ENCODE measurements around the gene MYH6.

- TF ChIP-seq, protein P1, sequence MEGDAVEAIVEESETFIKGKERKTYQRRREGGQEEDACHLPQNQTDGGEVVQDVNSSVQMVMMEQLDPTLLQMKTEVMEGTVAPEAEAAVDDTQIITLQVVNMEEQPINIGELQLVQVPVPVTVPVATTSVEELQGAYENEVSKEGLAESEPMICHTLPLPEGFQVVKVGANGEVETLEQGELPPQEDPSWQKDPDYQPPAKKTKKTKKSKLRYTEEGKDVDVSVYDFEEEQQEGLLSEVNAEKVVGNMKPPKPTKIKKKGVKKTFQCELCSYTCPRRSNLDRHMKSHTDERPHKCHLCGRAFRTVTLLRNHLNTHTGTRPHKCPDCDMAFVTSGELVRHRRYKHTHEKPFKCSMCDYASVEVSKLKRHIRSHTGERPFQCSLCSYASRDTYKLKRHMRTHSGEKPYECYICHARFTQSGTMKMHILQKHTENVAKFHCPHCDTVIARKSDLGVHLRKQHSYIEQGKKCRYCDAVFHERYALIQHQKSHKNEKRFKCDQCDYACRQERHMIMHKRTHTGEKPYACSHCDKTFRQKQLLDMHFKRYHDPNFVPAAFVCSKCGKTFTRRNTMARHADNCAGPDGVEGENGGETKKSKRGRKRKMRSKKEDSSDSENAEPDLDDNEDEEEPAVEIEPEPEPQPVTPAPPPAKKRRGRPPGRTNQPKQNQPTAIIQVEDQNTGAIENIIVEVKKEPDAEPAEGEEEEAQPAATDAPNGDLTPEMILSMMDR (conservative IDR thresholded peaks at IDR 0.05; ENCODE audit: low read depth, low read length) = no peak
- no peak for TF ChIP-seq EZH2 (IDR thresholded peaks at IDR 0.05; ENCODE audit: borderline replicate concordance, low read depth, low read length, poor library complexity, severe bottlenecking)
These were observed 3.7 kb downstream of the MYH6 start for GRCh38 chr14:23404331-23404900.

All from A673 (cell line).